Skeletal muscle tissue (tissue), 4 donors: ENCODE data around the gene WTIP. TPM values are rescaled to one million over a fixed set of nuclear protein-coding genes. Genes with fewer than 3 reads are reported as not detected.

Source experiments
- H3K27ac ChIP-seq: one replicate; pipeline ENCODE4 v1.7.0; 2013; ENCODE audit warnings: mild to moderate bottlenecking, low read depth, low read length, inconsistent platforms
- H3K27me3 ChIP-seq, 3 donors: one replicate each; pipeline ENCODE4 v1.7.0; 2013; ENCODE audit warnings: low read length in 3 of 3; ENCODE audit not compliant: control insufficient read depth in 3 of 3, insufficient read depth in 3 of 3
- H3K36me3 ChIP-seq, 3 donors: one replicate each; pipeline ENCODE4 v1.7.0; 2013; ENCODE audit warnings: low read length in 3 of 3; ENCODE audit not compliant: control insufficient read depth in 3 of 3, insufficient read depth in 3 of 3
- H3K4me1 ChIP-seq, 3 donors: one replicate each; pipeline ENCODE4 v1.7.0; 2013; ENCODE audit warnings: low read length in 3 of 3, mild to moderate bottlenecking in 3 of 3; ENCODE audit not compliant: control insufficient read depth in 3 of 3, insufficient read depth in 3 of 3
- H3K4me3 ChIP-seq, 3 donors: one replicate each; pipeline ENCODE4 v1.7.0; 2013; ENCODE audit warnings: low read length in 3 of 3
- H3K9ac ChIP-seq, 3 donors: one replicate each; pipeline ENCODE4 v1.7.0; 2013; ENCODE audit warnings: low read length in 3 of 3, mild to moderate bottlenecking in 3 of 3, moderate library complexity in 2 of 3, low read depth in 1 of 3
- H3K9me3 ChIP-seq, 3 donors: one replicate each; pipeline ENCODE4 v1.7.0; 2013; ENCODE audit warnings: low read length in 3 of 3; ENCODE audit not compliant: control insufficient read depth in 3 of 3
- total RNA-seq: library from RNA; depleted of rRNA; stranded (reverse); fragments of >200 nt; gene quantifications from one replicate; pipeline ENCODE4 v1.2.3, GENCODE V29; 2014
- donor health status: Osteomylitis.

Gene WTIP
- total RNA-seq, 1 donor from 2014 or later: 12.0 TPM

DNA sequence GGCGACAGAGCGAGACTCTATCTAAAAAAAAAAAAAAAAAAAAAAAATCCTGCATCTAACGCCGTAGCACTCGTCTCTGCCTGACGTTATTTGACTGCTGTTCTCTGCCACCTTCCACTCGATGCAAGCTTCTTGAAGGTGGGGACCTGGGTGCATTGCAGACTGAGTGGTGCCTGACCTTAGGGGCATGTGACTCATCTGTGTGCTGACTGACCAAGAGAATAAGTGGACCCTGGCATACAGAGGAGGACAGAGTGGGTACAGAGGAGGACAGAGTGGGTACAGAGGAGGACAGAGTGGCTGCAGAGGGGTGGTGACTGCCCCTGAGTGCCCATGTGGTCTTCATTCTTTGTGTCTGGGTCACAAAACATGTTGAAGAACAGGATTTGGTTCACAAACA is 7.6 kb downstream of the WTIP start:
- peaks cover 0 to 7% (median 0%) of the 10 kb centered on the region in 3 donors for H3K4me1 ChIP-seq
- H3K36me3 ChIP-seq: peaks cover 6 to 15% (median 14%) of the 10 kb centered on the region in 3 donors
- no peaks in the 10 kb centered on the region for H3K9me3 ChIP-seq
- H3K9ac ChIP-seq: no peak overlapping the region
- H3K27ac ChIP-seq: no peak overlapping the region
- H3K4me3 ChIP-seq: no peak overlapping the region
- H3K27me3 ChIP-seq: no peaks in the 10 kb centered on the region

DNA sequence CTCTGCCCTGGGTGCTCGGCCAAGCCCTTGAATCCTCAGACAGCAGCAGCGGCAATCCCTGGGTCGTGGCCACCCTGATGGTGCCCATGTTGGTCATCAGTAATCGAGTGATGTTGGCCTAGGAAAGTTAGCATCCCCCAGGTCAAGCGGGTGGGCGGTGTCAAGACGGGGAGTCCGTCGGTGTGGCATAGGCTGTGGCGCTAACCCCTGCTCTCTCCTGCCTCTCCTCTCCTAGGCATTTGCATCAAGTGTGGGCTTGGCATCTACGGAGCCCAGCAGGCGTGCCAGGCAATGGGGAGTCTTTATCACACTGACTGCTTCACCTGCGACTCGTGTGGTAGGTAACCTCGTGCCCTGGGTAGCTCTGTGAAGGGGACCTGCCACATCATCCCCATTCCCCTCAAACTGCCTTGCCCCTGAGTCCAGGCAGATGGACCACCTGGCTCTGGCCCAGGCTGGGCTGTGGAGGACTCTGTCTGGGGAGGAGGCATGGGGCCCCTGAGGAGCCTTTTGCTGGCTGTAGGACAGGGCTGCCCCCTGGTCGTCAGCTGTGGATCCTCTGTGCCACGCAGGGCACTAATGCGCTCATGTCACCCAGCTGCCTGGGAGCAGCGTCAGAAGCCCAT is 8.7 kb downstream of the WTIP start:
- H3K9me3 ChIP-seq: no peaks in the 10 kb centered on the region
- no peaks in the 10 kb centered on the region for H3K27me3 ChIP-seq
- H3K9ac ChIP-seq: no peak overlapping the region
- peaks cover 11 to 21% (median 15%) of the 10 kb centered on the region in 3 donors for H3K36me3 ChIP-seq
- H3K27ac ChIP-seq: no peak overlapping the region
- H3K4me3 ChIP-seq: no peak overlapping the region
- H3K4me1 ChIP-seq: peaks cover 0 to 2% (median 0%) of the 10 kb centered on the region in 3 donors

DNA sequence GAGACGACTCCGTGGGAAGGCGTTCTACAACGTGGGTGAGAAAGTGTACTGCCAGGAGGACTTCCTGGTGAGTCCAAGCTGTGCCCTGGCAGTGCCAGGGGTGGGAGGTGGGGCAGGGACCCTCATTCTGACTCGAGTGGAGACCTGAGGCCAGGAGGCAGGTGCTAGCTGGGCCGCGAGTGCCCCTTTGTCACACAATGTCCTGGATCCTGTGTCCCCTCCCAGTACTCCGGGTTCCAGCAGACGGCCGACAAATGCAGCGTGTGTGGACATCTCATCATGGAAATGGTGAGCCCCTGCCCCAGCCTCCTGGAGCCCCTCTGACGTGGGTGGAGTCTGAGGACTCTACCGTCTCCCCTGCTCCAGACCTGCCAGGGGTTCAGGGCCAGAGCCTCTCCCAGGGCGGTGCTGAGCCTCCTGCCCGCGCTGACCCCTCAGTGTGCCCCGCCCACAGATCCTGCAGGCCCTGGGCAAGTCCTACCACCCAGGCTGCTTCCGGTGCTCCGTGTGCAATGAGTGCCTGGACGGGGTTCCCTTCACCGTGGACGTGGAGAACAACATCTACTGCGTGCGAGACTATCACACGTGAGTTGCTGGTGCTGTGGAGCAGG is 11.6 kb downstream of the WTIP start:
- Histone ChIP-seq H3K27ac (no peak overlapping the region), H3K4me1 (no peaks in the 10 kb centered on the region), H3K9ac (no peak overlapping the region), H3K9me3 (no peaks in the 10 kb centered on the region), H3K27me3 (no peaks in the 10 kb centered on the region), H3K36me3 (peaks cover 11 to 27% (median 24%) of the 10 kb centered on the region in 3 donors), H3K4me3 (no peak overlapping the region)

GRCh38 chr19:34493649-34494044 is 12.1 kb downstream of the WTIP start:
- Histone ChIP-seq H3K27ac (no peak overlapping the region), H3K27me3 (no peaks in the 10 kb centered on the region), H3K9me3 (no peaks in the 10 kb centered on the region), H3K4me1 (no peaks in the 10 kb centered on the region), H3K36me3 (peaks cover 11 to 27% (median 24%) of the 10 kb centered on the region in 3 donors), H3K4me3 (no peak overlapping the region), H3K9ac (no peak overlapping the region)

DNA sequence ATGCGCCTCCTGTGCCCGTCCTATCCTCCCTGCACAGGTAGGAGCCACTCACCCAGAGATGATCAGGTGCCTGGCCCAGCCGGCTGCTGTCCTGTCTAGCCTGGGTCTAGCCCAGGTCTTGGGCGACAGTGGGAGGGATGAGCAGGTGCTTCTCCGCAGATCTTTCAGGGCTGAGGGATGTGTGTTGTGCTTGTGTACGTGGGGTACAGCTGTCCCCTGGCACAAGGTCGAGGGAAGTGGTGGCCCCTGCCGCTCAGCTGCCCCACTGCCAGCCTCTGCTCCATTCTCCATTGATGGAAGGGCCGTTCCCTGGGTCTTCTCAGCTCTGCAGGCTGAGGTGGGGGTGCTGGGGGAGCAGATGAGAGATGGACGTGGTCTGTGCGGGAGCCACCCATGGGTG is 13.0 kb downstream of the WTIP start:
- no peaks in the 10 kb centered on the region for H3K9me3 ChIP-seq
- no peaks in the 10 kb centered on the region for H3K27me3 ChIP-seq
- H3K27ac ChIP-seq: no peak overlapping the region
- peaks cover 11 to 27% (median 24%) of the 10 kb centered on the region in 3 donors for H3K36me3 ChIP-seq
- no peak overlapping the region for H3K4me3 ChIP-seq
- no peaks in the 10 kb centered on the region for H3K4me1 ChIP-seq
- no peak overlapping the region for H3K9ac ChIP-seq

DNA sequence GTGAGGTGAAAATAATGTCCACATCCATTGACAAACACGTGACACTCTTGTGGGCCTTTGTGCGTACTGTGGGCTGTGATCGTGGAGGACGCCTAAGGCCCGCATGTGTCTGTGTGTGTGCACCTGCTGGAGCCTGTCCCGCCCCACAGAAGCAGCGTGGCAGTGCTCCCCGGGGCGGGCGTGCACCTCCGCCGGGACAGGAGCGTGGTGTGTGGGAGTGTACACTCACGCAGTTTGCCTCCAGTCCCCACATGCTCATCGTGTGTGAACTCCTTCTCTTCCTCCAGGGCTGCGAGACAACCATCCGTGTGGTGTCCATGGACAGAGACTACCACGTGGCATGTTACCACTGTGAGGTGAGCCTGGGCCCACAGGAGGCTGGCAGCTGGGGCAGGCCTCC is 13.9 kb downstream of the WTIP start:
- Histone ChIP-seq H3K9ac (no peak overlapping the region), H3K36me3 (peaks cover 8 to 26% (median 21%) of the 10 kb centered on the region in 3 donors), H3K4me1 (no peaks in the 10 kb centered on the region), H3K27ac (no peak overlapping the region), H3K27me3 (no peaks in the 10 kb centered on the region), H3K4me3 (no peak overlapping the region), H3K9me3 (no peaks in the 10 kb centered on the region)

GRCh38 chr19:34497112-34497805 is 15.7 kb downstream of the WTIP start:
- Histone ChIP-seq H3K4me3 (no peak overlapping the region), H3K9me3 (no peaks in the 10 kb centered on the region)

DNA sequence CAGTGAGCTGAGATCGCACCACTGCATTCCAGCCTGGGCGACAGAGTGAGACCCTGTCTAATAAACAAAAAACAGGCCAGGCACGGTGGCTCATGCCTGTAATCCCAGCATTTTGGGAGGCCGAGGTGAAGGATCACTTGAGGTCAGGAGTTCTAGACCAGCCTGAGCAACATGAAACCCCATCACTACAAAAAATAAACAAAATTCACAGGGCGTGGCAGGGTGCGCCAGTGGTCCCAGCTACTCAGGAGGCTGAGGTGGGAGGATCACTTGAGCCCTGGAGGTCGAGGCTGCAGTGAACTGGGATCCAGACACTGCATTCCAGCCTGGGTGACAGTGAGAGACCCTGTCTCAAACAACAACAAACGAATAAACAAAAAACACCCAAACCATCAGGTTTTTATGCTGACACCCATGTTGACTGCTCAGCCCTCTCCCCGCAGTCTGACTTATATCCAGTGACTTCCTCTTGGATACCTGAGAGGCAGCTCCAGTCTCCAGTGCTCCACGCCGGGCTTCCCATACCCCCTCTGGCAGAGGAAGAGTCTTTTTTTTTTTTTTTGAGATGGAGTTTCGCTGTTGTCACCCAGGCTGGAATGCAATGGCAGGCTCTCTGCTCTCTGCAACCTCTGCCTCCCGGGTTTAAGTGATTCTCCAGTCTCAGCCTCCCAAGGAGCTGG is 17.7 kb downstream of the WTIP start:
- Histone ChIP-seq H3K9me3 (no peaks in the 10 kb centered on the region), H3K27ac (no peak overlapping the region), H3K9ac (no peak overlapping the region), H3K36me3 (peaks cover 5 to 11% (median 9%) of the 10 kb centered on the region in 3 donors), H3K4me3 (no peak overlapping the region), H3K27me3 (no peaks in the 10 kb centered on the region), H3K4me1 (peaks cover 11 to 18% (median 11%) of the 10 kb centered on the region in 3 donors)

More at GRCh38 chr19:34497112-34497805, 15.7 kb downstream of the WTIP start:
- Histone ChIP-seq H3K27ac (no peak overlapping the region), H3K4me1 (peaks cover 6 to 7% (median 7%) of the 10 kb centered on the region in 3 donors), H3K27me3 (no peaks in the 10 kb centered on the region), H3K36me3 (peaks cover 5 to 24% (median 20%) of the 10 kb centered on the region in 3 donors), H3K9ac (no peak overlapping the region)

DNA sequence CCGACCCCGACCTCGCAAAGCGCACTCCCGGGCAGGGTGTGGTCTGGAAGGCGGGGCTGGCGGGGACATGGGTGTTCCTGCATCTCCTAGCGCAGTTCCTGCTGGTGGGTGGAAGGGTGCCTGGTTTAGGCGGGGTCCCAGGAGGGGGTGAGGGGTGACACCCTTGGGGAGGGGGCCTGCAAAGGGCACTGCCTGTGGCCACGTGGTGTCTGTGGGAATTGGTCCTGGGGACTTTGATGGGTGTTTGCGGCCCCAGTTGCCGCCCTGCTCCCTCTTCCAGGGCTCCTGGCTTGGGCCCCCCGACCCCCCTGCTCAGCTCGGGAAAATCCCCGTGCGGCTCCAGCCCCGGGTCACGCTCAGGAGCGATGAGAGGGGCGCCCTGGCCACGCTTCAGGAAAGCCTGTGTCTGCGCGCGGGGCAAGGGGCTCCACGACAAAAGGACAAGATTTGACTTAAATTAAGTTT is 19.1 kb downstream of the WTIP start:
- H3K4me3 ChIP-seq: no peak overlapping the region
- H3K27me3 ChIP-seq: peaks cover 0 to under 1% (median 0%) of the 10 kb centered on the region in 3 donors
- no peaks in the 10 kb centered on the region for H3K9me3 ChIP-seq
- H3K4me1 ChIP-seq: peaks cover 11 to 18% (median 11%) of the 10 kb centered on the region in 3 donors
- H3K27ac ChIP-seq: no peak overlapping the region
- peaks cover 0 to 5% (median 4%) of the 10 kb centered on the region in 3 donors for H3K36me3 ChIP-seq
- no peak overlapping the region for H3K9ac ChIP-seq
